ENCODE results near the gene TNPO1. TPM values are rescaled to one million over a fixed set of nuclear protein-coding genes. Genes with fewer than 3 reads are reported as not detected.

TNPO1 gene
- total and polyA plus RNA-seq, 9 of the 15 experiments (the other 6 are each of a cell fraction or from before 2014, with no cell fraction given): 20.8 to 176 (median 97.9) TPM

DNA sequence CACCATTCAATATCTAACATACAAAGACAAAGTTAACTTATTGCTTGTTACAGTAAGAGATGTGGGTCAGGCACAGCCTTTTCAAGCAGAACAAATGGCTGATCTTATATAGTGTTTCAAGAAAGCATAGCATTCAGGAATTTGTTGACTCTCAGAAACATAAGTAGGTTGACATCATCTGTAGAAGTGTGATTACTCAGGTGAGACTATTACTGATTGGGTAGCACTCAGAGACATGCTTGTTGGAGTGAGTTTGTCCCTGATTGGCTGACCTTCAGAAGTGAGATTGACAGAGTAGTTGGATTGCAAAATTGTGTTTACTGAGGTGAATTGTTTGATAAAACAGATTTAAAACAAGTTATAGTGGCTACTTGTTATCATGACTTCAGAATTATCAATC is 30.7 kb upstream of the TNPO1 start (continued):
- TF ChIP-seq ZBTB8A (IDR thresholded peaks at IDR 0.05; ENCODE audit: partially characterized antibody) (no peak), THAP12 (CRISPR knock-in tag; IDR thresholded peaks at IDR 0.05) (no peak), CCNT2 (IDR thresholded peaks at IDR 0.05; ENCODE audit: borderline replicate concordance, extremely low read depth, insufficient read length, low read depth, low read length) (no peak), BCLAF1 (IDR thresholded peaks at IDR 0.05; ENCODE audit: borderline replicate concordance in 1 of 2, control insufficient read depth in 1 of 2, low read depth in 2 of 2, low read length in 1 of 2) (no peak), FIP1L1 (IDR thresholded peaks at IDR 0.05; ENCODE audit: low read depth, low read length, poor library complexity, severe bottlenecking) (no peak), MEF2D (tag; conservative IDR thresholded peaks at IDR 0.05; ENCODE audit: low read depth) (no peak), ESRRB (CRISPR knock-in tag; IDR thresholded peaks at IDR 0.05; ENCODE audit: borderline replicate concordance) (no peak), STAT6 (CRISPR knock-in tag; IDR thresholded peaks at IDR 0.05) (no peak)
- TF ChIP-seq, protein P1, sequence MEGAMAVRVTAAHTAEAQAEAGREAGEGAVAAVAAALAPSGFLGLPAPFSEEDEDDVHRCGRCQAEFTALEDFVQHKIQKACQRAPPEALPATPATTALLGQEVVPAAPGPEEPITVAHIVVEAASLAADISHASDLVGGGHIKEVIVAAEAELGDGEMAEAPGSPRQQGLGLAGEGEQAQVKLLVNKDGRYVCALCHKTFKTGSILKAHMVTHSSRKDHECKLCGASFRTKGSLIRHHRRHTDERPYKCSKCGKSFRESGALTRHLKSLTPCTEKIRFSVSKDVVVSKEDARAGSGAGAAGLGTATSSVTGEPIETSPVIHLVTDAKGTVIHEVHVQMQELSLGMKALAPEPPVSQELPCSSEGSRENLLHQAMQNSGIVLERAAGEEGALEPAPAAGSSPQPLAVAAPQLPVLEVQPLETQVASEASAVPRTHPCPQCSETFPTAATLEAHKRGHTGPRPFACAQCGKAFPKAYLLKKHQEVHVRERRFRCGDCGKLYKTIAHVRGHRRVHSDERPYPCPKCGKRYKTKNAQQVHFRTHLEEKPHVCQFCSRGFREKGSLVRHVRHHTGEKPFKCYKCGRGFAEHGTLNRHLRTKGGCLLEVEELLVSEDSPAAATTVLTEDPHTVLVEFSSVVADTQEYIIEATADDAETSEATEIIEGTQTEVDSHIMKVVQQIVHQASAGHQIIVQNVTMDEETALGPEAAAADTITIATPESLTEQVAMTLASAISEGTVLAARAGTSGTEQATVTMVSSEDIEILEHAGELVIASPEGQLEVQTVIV (CRISPR knock-in tag; IDR thresholded peaks at IDR 0.05; ENCODE audit: borderline replicate concordance): no peak
- TF ChIP-seq, protein P2, sequence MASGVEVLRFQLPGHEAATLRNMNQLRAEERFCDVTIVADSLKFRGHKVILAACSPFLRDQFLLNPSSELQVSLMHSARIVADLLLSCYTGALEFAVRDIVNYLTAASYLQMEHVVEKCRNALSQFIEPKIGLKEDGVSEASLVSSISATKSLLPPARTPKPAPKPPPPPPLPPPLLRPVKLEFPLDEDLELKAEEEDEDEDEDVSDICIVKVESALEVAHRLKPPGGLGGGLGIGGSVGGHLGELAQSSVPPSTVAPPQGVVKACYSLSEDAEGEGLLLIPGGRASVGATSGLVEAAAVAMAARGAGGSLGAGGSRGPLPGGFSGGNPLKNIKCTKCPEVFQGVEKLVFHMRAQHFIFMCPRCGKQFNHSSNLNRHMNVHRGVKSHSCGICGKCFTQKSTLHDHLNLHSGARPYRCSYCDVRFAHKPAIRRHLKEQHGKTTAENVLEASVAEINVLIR (CRISPR knock-in tag; IDR thresholded peaks at IDR 0.05): no peak
